HepG2 (cell line): Measurements from ENCODE around the gene ZBTB9. TPM values are rescaled to one million over a fixed set of nuclear protein-coding genes. Genes with fewer than 3 reads are reported as not detected.
A peak's percentile ranks its signal among the peaks of the same experiment; 100 is the strongest.

Experiments used
- HNRNPLL ChIP-seq: fragments of 200-400 bp; formaldehyde crosslinking; IDR thresholded peaks from 2 replicates; pipeline ENCODE4 v1.6.1; 2017; ENCODE audit warnings: mild to moderate bottlenecking, low read depth, low read length; ENCODE audit not compliant: poor library complexity, severe bottlenecking
- NFKB2 ChIP-seq: sonication (generic); formaldehyde crosslinking; IDR thresholded peaks from 2 replicates; pipeline ENCODE4 v1.4.0; 2020; ENCODE audit warnings: missing genetic modification reagents, borderline replicate concordance
- NONO ChIP-seq, 2 experiments: fragments of 450-650 bp in 1 of 2; sonication (generic) in 1 of 2; formaldehyde crosslinking in 1 of 2; IDR thresholded peaks in 1 of 2; conservative IDR thresholded peaks in 1 of 2; 2 replicates each; pipeline versions ENCODE4 v1.6.1 to v1.8.0; 2017 to 2022; ENCODE audit warnings: mild to moderate bottlenecking in 1 of 2, missing genetic modification reagents in 1 of 2, moderate library complexity in 1 of 2
- SSRP1 ChIP-seq: IDR thresholded peaks from 2 replicates; pipeline ENCODE4 v1.6.1; 2016; ENCODE audit warnings: control low read depth
- ZBTB21 ChIP-seq: sonication (generic); formaldehyde crosslinking; IDR thresholded peaks from 2 replicates; pipeline ENCODE4 v1.4.0; 2020; ENCODE audit warnings: missing genetic modification reagents
- ZC3H4 ChIP-seq: sonication (generic); formaldehyde crosslinking; IDR thresholded peaks from 2 replicates; pipeline ENCODE4 v1.4.0; 2020; ENCODE audit warnings: missing genetic modification reagents, borderline replicate concordance
- ZFP82 ChIP-seq: sonication (generic); formaldehyde crosslinking; IDR thresholded peaks from 2 replicates; pipeline ENCODE4 v1.5.1; 2020; ENCODE audit warnings: mild to moderate bottlenecking, missing genetic modification reagents, borderline replicate concordance
- ZNF101 ChIP-seq: sonication (generic); formaldehyde crosslinking; IDR thresholded peaks from 2 replicates; pipeline ENCODE4 v1.4.0; 2020; ENCODE audit warnings: mild to moderate bottlenecking, low read depth, missing genetic modification reagents, borderline replicate concordance
- ZNF432 ChIP-seq: sonication (generic); formaldehyde crosslinking; IDR thresholded peaks from 2 replicates; pipeline ENCODE4 v1.5.0; 2020; ENCODE audit warnings: missing genetic modification reagents, mild to moderate bottlenecking, borderline replicate concordance
- ZNF501 ChIP-seq: sonication (generic); formaldehyde crosslinking; IDR thresholded peaks from 2 replicates; pipeline ENCODE4 v1.5.1; 2020; ENCODE audit warnings: mild to moderate bottlenecking, moderate library complexity, missing genetic modification reagents
- ZNF776 ChIP-seq: sonication (generic); formaldehyde crosslinking; IDR thresholded peaks from 2 replicates; pipeline ENCODE4 v1.4.0; 2020; ENCODE audit warnings: mild to moderate bottlenecking, missing genetic modification reagents
- polyA plus RNA-seq, 8 experiments: library from polyadenylated mRNA; depleted of rRNA in 3 of 8; stranded (reverse) in 7 of 8; unstranded in 1 of 8; fragments of >200 nt; fragmentation: Illumina TruSeq in 4 of 8; extraction: Trizol in 4 of 8; gene quantifications; 2 replicates each; pipeline versions ENCODE4 v1.2.1 to v1.2.3, GENCODE V29; 2011 to 2016; ENCODE audit warnings: low read depth in 4 of 8, missing spikeins in 1 of 8, mixed read lengths in 1 of 8; ENCODE audit not compliant: insufficient read depth in 1 of 8
- total RNA-seq, 5 experiments: library from RNA; depleted of rRNA; stranded (reverse); fragments of >200 nt; fragmentation: Illumina TruSeq; extraction: Trizol; gene quantifications; 2 replicates each; pipeline ENCODE4 v1.2.3, GENCODE V29; 2016; ENCODE audit warnings: low read depth in 1 of 5
- TF ChIP-seq, protein P1 (sequence below): sonication (generic); formaldehyde crosslinking; IDR thresholded peaks from 2 replicates; pipeline ENCODE4 v1.4.0; 2020; ENCODE audit warnings: mild to moderate bottlenecking, missing genetic modification reagents
- TF ChIP-seq, protein P2 (sequence below), 2 experiments: sonication (generic) in 1 of 2; formaldehyde crosslinking in 1 of 2; IDR thresholded peaks; 2 replicates each; pipeline versions ENCODE4 v1.4.0 to v1.6.1; 2016 to 2020; ENCODE audit warnings: borderline replicate concordance in 1 of 2, low read depth in 1 of 2, mild to moderate bottlenecking in 1 of 2, missing genetic modification reagents in 1 of 2
- TF ChIP-seq, protein P3 (sequence below): sonication (generic); formaldehyde crosslinking; IDR thresholded peaks from 2 replicates; pipeline ENCODE4 v1.5.0; 2020; ENCODE audit warnings: mild to moderate bottlenecking, low read depth, missing genetic modification reagents, borderline replicate concordance
- TF ChIP-seq, protein P4 (sequence below): IDR thresholded peaks from 2 replicates; pipeline ENCODE4 v1.6.1; 2016; ENCODE audit warnings: mild to moderate bottlenecking

The ZBTB9 gene
- total and polyA plus RNA-seq, 2 of the 13 experiments (the other 11 are each of a cell fraction or from before 2014, with no cell fraction given) = 5.3 to 9.2 TPM

DNA sequence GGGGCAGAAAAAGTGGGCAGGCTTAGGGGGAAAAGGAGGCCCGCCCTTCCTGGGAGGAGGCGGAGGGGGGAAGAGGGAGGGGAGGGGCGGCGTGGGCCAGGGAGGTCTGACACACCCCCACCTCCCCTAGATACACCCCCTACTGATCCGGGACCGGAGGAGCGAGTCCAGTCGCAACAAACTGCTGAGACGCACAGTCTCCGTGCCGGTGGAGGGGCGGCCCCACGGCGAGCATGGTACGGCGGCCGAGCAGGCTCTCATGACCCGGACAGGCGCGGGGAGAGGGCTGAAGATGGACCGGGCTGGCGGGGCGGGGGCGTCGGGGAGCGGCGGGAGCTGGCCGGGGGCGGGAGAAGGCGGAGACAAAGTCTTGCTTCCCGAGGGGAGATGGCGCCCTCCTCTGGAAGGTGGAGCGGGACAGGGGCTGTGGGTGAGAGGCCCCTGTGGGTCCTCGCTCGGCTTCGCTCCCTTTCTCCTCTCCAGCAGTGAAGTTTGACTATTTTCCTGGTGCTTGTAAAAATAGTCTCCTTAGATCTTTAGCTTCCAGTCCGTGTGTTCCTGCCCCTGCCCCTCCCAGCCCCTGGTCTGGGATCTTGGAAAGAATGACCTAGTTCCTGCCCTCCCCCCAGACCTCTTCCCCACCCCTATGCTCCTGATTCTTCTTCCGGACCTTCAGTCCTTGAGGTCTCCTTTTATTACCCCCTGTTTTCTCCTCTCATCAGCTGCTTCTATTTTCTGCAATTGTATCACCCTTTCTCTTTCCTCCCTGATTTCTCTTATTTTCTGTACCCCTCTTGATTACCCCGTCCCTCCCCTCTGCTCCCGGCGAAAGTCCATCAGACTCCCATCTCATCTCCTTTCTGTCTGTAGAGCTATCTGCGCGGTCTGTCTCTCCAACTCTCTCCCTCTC lies 28.5 kb upstream of the ZBTB9 start (continued):
- TF ChIP-seq, protein P1, sequence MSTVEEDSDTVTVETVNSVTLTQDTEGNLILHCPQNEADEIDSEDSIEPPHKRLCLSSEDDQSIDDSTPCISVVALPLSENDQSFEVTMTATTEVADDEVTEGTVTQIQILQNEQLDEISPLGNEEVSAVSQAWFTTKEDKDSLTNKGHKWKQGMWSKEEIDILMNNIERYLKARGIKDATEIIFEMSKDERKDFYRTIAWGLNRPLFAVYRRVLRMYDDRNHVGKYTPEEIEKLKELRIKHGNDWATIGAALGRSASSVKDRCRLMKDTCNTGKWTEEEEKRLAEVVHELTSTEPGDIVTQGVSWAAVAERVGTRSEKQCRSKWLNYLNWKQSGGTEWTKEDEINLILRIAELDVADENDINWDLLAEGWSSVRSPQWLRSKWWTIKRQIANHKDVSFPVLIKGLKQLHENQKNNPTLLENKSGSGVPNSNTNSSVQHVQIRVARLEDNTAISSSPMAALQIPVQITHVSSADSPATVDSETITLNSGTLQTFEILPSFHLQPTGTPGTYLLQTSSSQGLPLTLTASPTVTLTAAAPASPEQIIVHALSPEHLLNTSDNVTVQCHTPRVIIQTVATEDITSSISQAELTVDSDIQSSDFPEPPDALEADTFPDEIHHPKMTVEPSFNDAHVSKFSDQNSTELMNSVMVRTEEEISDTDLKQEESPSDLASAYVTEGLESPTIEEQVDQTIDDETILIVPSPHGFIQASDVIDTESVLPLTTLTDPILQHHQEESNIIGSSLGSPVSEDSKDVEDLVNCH (CRISPR knock-in tag) = no peak
- peak; percentile 22; the same call in 1 of the 2 replicates for TF ChIP-seq ZNF776 (CRISPR knock-in tag)
- no peak for TF ChIP-seq NONO (IDR thresholded peaks at IDR 0.05)
- peak; percentile 55; the same call in 1 of the 2 replicates for TF ChIP-seq NONO (CRISPR knock-in tag; conservative IDR thresholded peaks at IDR 0.05)
- TF ChIP-seq ZBTB21 (CRISPR knock-in tag) = no peak
- no peak for TF ChIP-seq ZFP82
- TF ChIP-seq, protein P2, sequence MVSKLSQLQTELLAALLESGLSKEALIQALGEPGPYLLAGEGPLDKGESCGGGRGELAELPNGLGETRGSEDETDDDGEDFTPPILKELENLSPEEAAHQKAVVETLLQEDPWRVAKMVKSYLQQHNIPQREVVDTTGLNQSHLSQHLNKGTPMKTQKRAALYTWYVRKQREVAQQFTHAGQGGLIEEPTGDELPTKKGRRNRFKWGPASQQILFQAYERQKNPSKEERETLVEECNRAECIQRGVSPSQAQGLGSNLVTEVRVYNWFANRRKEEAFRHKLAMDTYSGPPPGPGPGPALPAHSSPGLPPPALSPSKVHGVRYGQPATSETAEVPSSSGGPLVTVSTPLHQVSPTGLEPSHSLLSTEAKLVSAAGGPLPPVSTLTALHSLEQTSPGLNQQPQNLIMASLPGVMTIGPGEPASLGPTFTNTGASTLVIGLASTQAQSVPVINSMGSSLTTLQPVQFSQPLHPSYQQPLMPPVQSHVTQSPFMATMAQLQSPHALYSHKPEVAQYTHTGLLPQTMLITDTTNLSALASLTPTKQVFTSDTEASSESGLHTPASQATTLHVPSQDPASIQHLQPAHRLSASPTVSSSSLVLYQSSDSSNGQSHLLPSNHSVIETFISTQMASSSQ (IDR thresholded peaks at IDR 0.05; ENCODE audit: low read depth) = no peak
- TF ChIP-seq, protein P2 (CRISPR knock-in tag; IDR thresholded peaks at IDR 0.05; ENCODE audit: borderline replicate concordance) = 0 out of 2 replicates have a peak, but pooled peaks have one; percentile 32
- no peak for TF ChIP-seq ZNF501 (CRISPR knock-in tag)
- no peak for TF ChIP-seq ZNF101
- TF ChIP-seq ZC3H4 (CRISPR knock-in tag) = 0 out of 2 replicates have a peak, but pooled peaks have one; percentile 55
- TF ChIP-seq, protein P3, sequence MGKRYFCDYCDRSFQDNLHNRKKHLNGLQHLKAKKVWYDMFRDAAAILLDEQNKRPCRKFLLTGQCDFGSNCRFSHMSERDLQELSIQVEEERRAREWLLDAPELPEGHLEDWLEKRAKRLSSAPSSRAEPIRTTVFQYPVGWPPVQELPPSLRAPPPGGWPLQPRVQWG (CRISPR knock-in tag) = no peak
- no peak for TF ChIP-seq SSRP1 (CRISPR knock-in tag)
- TF ChIP-seq HNRNPLL = no peak
- no peak for TF ChIP-seq ZNF432 (CRISPR knock-in tag)
- TF ChIP-seq NFKB2 (CRISPR knock-in tag) = peak; percentile 87; the same call in 1 of the 2 replicates
- TF ChIP-seq, protein P4, sequence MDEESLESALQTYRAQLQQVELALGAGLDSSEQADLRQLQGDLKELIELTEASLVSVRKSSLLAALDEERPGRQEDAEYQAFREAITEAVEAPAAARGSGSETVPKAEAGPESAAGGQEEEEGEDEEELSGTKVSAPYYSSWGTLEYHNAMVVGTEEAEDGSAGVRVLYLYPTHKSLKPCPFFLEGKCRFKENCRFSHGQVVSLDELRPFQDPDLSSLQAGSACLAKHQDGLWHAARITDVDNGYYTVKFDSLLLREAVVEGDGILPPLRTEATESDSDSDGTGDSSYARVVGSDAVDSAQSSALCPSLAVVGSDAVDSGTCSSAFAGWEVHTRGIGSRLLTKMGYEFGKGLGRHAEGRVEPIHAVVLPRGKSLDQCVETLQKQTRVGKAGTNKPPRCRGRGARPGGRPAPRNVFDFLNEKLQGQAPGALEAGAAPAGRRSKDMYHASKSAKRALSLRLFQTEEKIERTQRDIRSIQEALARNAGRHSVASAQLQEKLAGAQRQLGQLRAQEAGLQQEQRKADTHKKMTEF (CRISPR knock-in tag) = peak; percentile 71
